Smooth muscle cell of the brain vasculature (primary cell): ENCODE measurements around the gene DEK.

Experiments
- DNase-seq: peaks from one replicate; pipeline ENCODE4 v3.0.0-alpha.2; 2012; ENCODE audit warnings: low read depth, low spot score

DEK gene

DNA sequence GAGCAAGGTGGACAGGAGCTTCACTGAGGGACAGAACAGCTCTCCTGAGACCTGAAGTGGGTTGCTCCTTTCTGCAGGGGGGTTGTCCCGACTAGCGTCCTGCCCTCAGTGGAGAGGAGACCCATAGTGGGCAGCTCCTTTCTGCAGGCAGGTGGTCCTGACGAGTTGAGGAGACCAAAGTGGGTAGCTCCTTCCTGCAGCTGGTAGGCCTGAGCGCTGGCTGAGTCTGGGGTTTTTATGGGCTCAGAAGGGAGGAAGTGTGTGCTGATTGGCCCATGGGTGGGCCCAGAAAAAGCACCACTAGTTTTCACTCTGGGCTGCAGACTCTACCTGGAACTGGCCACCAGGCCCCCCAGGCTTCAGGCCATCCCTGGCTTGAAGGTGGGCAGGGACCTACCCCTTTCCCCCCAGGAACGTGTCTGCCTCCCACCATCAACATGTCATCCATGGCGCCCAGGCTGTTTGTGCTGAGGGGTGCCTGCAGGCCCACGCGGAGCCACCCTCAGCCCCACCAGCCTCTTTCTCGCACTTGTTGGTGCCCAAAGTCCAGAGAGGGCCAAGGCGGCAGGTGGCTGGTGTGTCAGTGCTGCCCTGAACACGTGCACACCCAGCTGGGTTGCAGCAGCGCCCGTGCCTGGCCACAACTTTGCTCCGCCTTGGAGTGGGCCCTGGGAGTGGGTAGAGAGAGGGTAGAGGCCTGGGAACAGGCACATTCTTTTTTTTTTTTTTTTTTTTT, 1.6 kb upstream of the DEK start:
- DNase-seq, result no peak

DNA sequence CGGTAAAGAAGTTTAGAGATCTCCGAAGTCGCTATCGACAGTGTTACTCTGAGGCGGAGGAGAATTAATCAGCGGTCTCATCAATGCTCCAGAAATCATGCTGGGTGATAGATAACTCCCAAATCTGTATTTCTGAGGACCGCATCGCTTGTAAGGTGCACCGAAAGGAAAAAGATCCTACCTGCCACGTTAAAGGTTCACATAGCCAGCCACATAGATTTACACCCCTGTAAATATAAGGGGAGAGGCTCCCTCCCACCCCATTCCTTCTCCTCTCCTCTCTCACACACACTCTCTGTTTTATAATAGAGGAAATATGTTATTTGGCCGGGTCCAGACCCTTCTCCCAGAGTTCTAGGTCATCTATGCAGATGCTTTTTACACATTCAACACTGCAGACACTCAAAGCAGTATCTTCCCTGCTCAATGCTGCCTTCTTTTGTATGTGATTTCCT, 620 bp upstream of the DEK start:
- no peak for DNase-seq

DNA sequence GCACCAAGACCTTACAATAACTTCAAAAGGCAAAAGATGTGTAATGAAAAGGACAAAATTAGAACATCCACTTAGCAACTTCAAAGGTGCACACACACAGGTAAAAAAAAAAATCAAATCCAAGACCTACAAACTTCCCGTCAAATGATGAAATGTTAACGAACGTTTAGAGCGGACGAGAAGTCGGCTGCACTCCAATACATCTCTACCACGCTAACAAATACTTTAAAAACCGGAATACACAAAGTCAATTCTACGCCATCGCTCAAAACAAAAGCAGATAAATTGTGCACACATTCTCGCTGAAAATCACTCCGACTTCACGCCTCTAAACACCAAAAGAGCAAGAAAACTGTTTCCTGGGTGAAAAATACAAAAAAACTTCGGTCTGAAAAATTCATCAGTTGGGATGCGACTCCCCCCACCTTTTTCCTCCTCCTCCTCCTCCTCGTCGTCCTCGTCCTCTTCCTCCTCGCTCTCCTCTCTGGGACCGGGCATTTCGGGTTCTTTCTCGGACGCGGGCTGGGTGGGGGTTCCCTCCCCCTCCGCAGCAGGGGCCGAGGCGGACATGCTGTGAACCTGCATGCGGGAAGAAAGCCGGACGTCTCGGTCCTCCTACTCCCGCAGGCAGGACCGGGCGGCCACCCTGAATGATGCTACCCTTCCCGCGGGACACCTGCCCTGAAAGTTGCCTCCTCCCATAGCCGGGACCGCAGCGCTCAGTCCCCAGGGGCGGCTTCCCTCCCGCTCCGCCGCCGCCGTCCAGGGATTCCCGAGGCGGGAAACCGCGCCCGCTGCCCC, 712 bp downstream of the DEK start:
- DNase-seq, result no peak

GRCh38 chr6:18262702-18263417, 1.5 kb downstream of the DEK start:
- no peak for DNase-seq

DNA sequence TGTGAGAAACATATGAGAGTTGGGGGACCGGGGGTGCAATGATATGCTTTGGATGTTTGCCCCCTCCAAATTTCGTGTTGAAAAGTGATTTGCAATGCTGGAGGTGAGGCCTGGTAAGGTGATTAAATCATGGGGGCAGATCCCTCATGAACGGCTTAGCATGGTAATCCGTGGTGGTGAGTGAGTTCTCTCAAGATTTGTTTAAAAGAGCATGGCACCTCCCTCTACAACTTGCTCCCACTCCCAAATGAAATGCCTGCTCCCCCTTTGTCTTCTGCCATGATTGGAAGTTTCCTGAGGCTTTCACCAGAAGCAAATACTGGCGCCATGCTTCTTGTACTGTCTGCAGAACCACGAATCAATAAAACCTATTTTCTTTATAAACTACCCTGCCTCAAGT, 2.5 kb downstream of the DEK start:
- DNase-seq, result no peak

- DNase-seq, result no peak
These were observed 3.8 kb downstream of the DEK start for GRCh38 chr6:18260448-18261106.

DNA sequence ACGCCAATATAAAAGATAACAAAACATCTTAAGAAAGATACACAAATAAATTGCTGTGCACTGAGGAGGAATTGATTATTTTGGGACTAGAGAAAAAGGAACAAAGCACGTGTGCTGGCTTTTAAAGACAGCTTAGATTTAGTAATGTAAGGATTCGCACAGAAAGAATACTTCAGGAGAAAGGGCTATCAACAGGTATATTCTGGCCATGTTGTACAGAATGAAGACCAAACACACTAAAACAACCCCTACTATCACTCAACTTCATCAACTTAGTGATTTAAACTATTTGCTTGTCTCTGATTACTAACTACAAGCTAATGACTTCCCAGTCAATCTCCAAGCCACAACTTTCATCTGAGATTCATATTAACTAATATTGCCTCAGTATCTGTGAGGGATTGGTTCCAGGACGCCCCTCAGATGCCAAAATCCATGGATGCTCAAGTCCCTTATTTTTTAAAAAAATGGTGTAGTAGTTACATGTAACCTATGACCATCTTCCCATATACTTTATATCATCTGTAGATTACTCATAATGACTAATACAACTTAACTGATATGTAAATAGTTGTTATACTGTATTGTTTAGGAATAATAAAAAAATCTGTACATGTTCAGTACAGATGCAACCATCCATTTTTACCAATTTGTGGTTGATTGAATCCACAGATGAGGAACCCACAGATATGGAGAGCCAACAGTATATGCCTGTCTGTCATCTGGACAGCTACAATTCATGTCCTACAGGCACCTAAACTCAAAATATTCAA, 4.5 kb downstream of the DEK start:
- DNase-seq, result no peak

DNA sequence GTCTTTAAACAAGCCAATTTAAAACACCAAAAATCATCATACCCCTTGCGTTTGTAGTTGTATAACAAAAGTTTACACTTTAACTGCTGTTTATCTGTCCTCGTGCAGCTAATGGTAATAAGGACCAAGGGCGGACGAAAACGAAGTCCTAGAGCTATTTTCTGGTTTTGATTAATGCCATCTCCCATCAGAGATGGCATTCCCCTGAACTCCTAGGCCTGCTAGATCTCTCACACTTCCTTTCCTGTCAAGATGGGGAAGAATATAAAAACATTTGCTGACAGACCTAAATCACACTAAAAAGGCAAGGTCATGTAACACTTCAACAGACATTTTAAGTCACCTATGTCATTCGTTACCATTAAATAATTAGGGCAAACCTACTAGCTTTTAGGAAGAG, 9.5 kb downstream of the DEK start:
- DNase-seq, result no peak

- no peak for DNase-seq
These were observed 10.7 kb downstream of the DEK start for GRCh38 chr6:18253635-18254034.

DNA sequence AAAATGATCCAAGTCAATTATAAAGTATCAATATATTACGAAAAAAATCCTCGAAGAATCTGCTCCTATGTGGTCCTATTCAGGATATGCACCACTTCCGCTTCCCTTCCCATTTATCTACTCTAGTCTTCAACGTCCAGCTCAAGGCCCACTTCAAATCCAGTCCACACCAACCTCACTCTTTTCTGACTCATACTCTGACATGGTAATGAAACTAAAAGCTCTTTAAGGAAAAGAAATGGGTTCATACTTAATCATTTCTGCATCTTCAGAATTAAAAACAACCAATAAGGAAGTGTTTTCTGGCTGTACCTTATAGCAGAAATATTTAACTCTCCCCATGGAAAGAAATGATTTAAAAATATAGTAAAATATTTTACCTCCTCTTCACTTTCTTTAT, 15.1 kb downstream of the DEK start:
- no peak for DNase-seq

DNA sequence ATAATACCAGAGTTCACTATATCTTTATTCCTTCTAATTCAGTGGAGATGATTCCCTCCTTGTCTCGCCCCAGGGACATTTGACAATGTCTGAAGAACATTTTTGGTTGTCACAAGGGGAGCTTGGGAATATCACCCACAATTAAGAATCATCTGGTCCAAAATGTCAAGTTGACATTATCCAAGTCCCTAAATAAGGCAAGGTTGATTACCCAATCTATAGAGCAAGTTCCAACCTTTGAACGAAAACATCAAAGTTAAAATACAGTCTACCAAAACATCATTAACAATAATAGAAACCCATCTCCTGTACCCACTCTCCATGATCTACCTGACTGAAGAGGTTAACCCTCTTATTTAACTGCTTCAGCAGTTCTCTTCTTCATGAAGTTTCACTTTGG, 15.6 kb downstream of the DEK start:
- DNase-seq, result no peak

- DNase-seq, result no peak
These were observed 17.3 kb downstream of the DEK start for GRCh38 chr6:18247002-18247401.

DNA sequence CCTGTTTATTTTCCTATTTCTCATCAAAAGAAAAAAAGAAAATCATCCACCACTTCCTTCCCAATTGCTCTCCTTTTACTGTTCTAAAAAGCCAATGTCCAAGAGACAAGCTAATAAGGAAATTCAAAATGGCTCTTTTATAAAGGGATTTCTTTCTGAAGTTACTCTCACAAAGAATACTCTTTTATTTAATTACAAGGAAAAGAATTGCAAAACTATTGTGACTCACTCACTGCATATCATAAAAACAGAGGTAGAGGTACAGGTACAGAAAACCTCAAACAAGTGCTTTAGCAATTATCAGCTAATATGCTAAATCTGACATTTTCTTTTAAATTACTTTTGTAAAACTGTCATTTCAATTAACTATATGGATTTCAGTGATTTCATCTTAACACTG, 18.1 kb downstream of the DEK start:
- DNase-seq, result no peak

GRCh38 chr6:18245642-18246041, 18.7 kb downstream of the DEK start:
- no peak for DNase-seq

GRCh38 chr6:18245079-18245478, 19.3 kb downstream of the DEK start:
- DNase-seq, result no peak

- no peak for DNase-seq
These were observed 20.1 kb downstream of the DEK start for GRCh38 chr6:18244251-18244650.

DNA sequence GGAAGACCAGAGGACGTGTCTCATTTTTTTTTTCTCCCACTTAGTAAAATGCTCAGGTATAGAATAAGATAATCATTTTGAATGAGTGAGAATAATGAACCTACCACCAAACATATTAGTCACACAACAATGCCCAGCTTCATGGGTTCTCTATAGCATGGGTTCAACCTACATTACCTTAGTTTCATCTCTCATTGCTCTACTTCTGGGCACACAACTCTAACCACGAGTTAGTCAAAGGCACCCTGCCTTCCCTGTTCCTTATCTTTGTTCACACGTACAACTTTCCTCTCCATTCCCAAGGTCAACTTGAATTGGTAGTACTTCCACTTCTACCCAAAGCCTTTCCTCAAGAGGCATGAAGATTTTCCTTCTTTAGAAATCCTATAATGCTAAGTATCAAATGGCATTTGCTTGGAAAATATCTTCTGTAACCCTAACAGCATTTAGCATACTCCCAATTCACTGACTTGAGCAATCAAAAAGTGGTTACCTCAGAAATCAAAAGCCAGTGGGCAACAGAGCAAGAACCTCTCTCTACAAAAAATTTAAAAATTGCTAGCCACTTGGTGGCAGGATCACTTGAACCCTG, 20.9 kb downstream of the DEK start:
- DNase-seq, result no peak

GRCh38 chr6:18242062-18242851, 22.1 kb downstream of the DEK start:
- DNase-seq, result no peak

DNA sequence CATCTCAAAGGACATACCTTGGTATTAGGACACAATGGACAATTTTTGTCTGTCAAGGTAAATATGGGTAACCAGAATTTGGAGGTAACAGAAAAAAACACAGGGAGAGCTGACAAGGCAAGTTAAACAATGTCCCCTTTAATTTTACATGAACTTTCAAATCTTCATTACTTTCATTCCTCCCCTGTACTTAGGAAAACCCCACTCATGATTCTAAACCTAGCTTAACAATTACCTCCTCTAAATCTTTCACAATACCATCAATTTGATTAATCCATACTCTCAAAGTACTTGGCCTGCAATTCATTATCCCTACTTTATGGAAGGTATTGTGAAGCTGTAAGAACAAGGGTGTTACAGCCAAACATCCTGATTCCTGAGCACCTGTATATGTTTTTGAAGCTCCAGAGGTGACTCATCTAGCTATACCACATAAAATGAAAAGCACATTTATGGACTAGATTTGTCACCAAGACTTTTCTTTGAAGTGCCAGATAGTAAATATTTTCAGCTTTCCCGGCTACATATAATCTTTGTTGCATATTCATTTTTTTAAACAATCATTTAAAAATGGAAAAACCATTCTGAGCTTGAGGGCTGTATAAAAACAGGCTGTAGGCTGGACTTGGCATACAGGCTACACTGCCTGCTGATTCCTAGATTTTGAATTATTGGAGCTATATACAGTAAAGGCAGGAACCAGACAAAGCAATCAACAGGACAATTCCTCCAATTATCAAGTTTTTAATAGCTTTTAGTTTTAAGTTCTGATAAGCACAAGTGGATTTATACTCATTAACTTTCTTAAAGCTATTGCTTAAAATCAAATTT, 22.9 kb downstream of the DEK start:
- DNase-seq, result no peak
